Caco-2 (cell line): ENCODE data around the gene PLAA. TPM values are rescaled to one million over a fixed set of nuclear protein-coding genes. Genes with fewer than 3 reads are reported as not detected.
A peak's percentile ranks its signal among the peaks of the same experiment; 100 is the strongest.

ENCODE experiments used
- BruUV-seq: library from RNA; stranded (reverse); fragments of 400-500 nt; replicated peaks from 2 replicates; lab custom pipeline; 2021; lab: Mats Ljungman, UMichigan
- CTCF ChIA-PET: fragments of 300-600 bp; sonication (Branson Sonifier 250); formaldehyde crosslinking; loops from one replicate; lab custom pipeline; 2022; ENCODE audit warnings: antibody characterized with exemption; lab: Charles Lee
- POLR2A ChIA-PET: fragments of 300-600 bp; sonication (Branson Sonifier 250); formaldehyde crosslinking; loops from one replicate; lab custom pipeline; 2022; ENCODE audit warnings: antibody characterized with exemption; lab: Charles Lee
- DNase-seq, 2 experiments: peaks; one replicate each; pipeline versions ENCODE4 v3.0.0 to v3.0.0-alpha.2; 2020 to 2022
- H3K27me3 ChIP-seq: replicated peaks from 2 replicates; pipeline ENCODE4 v1.6.0; 2011; ENCODE audit warnings: low read length; ENCODE audit not compliant: control insufficient read depth, insufficient read depth
- H3K36me3 ChIP-seq: 2 replicates; pipeline ENCODE4 v1.5.1; 2011; ENCODE audit warnings: low read length; ENCODE audit not compliant: control insufficient read depth, insufficient read depth
- H3K4me1 ChIP-seq: fragments of 250-450 bp; sonication (Bioruptor Pico); 2 replicates; pipeline ENCODE4 v1.5.1; 2020; ENCODE audit warnings: mild to moderate bottlenecking
- H3K4me3 ChIP-seq: 2 replicates; pipeline ENCODE4 v1.5.1; 2011; ENCODE audit warnings: low read depth, mild to moderate bottlenecking, control low read depth, low read length
- H3K9me3 ChIP-seq: fragments of 250-450 bp; sonication (Bioruptor Pico); 2 replicates; pipeline ENCODE4 v1.5.1; 2020; ENCODE audit warnings: mild to moderate bottlenecking, moderate library complexity
- H3K27ac Mint-ChIP-seq: one replicate; pipeline ENCODE4 v1.8.0; 2022; ENCODE audit warnings: mixed read lengths; ENCODE audit not compliant: unreplicated experiment
- H3K27me3 Mint-ChIP-seq: one replicate; pipeline ENCODE4 v1.8.0; 2022; ENCODE audit warnings: mixed read lengths; ENCODE audit not compliant: insufficient read depth, unreplicated experiment
- H3K36me3 Mint-ChIP-seq: one replicate; pipeline ENCODE4 v1.8.0; 2022; ENCODE audit warnings: mild to moderate bottlenecking, mixed read lengths; ENCODE audit not compliant: insufficient read depth, unreplicated experiment
- H3K4me1 Mint-ChIP-seq: one replicate; pipeline ENCODE4 v1.8.0; 2022; ENCODE audit warnings: low read depth, mixed read lengths; ENCODE audit not compliant: unreplicated experiment
- H3K4me3 Mint-ChIP-seq: one replicate; pipeline ENCODE4 v1.8.0; 2022; ENCODE audit warnings: mild to moderate bottlenecking, moderate library complexity, mixed read lengths; ENCODE audit not compliant: unreplicated experiment
- H3K9me3 Mint-ChIP-seq: one replicate; pipeline ENCODE4 v1.8.0; 2022; ENCODE audit warnings: mixed read lengths; ENCODE audit not compliant: unreplicated experiment
- CTCF ChIP-seq, 2 experiments: fragments of 200-600 bp in 1 of 2; IDR thresholded peaks; 1 replicate in 1 of 2; 2 replicates in 1 of 2; pipeline versions ENCODE4 v1.5.1 to v1.8.0; 2011 to 2022; ENCODE audit warnings: antibody characterized with exemption in 1 of 2, control low read depth in 1 of 2, inconsistent platforms in 1 of 2, low read depth in 1 of 2, low read length in 1 of 2, mild to moderate bottlenecking in 1 of 2, moderate library complexity in 1 of 2; ENCODE audit not compliant: insufficient read depth in 1 of 2, severe bottlenecking in 1 of 2, unreplicated experiment in 1 of 2
- intact Hi-C: fragments of 100-400 bp; cut with micrococcal nuclease; formaldehyde crosslinking; loops from one replicate; pipeline ENCODE4 v1.10.0; 2022; ENCODE audit not compliant: unreplicated experiment
- total RNA-seq: library from RNA; stranded (reverse); gene quantifications from 2 replicates; pipeline ENCODE4 v1.2.3, GENCODE V29; 2022

Gene PLAA
- total RNA-seq, 1 experiment from 2014 or later = 12.9 TPM

- Histone ChIP-seq H3K9me3 (no peaks in the 10 kb centered on the region), H3K27me3 (no peaks in the 10 kb centered on the region), H3K36me3 (no peaks in the 10 kb centered on the region), H3K4me1 (no peaks in the 10 kb centered on the region), H3K4me3 (peak overlapping the region; percentile 24)
- Mint-ChIP-seq H3K27me3 (no peaks in the 10 kb centered on the region), H3K4me3 (peak overlapping the region; percentile 62), H3K27ac (peak overlapping the region; percentile 85), H3K4me1 (no peaks in the 10 kb centered on the region), H3K36me3 (no peaks in the 10 kb centered on the region), H3K9me3 (no peaks in the 10 kb centered on the region)
- CTCF ChIA-PET = interaction anchor here (0.7 kb wide), 1 partner anchor 52 kb away, joined by 3 read pairs; no protein-coding TSS in a partner anchor
- BruUV-seq = TSS peak; percentile 94
- intact Hi-C loops = loop anchor here (1.0 to 10.0 kb wide), 2 partner anchors 111 to 232 kb away; no protein-coding TSS in a partner anchor
- POLR2A ChIA-PET = interaction anchor here (0.7 kb wide), 1 partner anchor 21 kb away, joined by 3 read pairs; no protein-coding TSS in a partner anchor
- DNase-seq = peak; percentile 31 to 47
- peak in 1 of 2 experiments; percentile 39 for TF ChIP-seq CTCF (IDR thresholded peaks at IDR 0.05; ENCODE audit: insufficient read depth in 1 of 2, low read depth in 1 of 2, low read length in 1 of 2, severe bottlenecking in 1 of 2, unreplicated experiment in 1 of 2)
These were observed 29.0 kb upstream of the PLAA start for GRCh38 chr9:26975728-26976707.

GRCh38 chr9:26974927-26975326 lies 27.9 kb upstream of the PLAA start:
- H3K27me3 ChIP-seq = no peaks in the 10 kb centered on the region
- no peaks in the 10 kb centered on the region for H3K9me3 Mint-ChIP-seq
- H3K9me3 ChIP-seq = no peaks in the 10 kb centered on the region
- no peaks in the 10 kb centered on the region for H3K4me1 Mint-ChIP-seq
- TF ChIP-seq CTCF (IDR thresholded peaks at IDR 0.05; ENCODE audit: insufficient read depth in 1 of 2, low read depth in 1 of 2, low read length in 1 of 2, severe bottlenecking in 1 of 2, unreplicated experiment in 1 of 2) = no peak
- H3K4me1 ChIP-seq = no peaks in the 10 kb centered on the region
- H3K36me3 Mint-ChIP-seq = no peaks in the 10 kb centered on the region
- no peak overlapping the region for H3K27ac Mint-ChIP-seq
- H3K4me3 Mint-ChIP-seq = no peak overlapping the region
- intact Hi-C loops = loop anchor here (1.0 to 10.0 kb wide), 2 partner anchors 110 to 231 kb away; no protein-coding TSS in a partner anchor
- no TSS peak for BruUV-seq
- DNase-seq = no peak
- H3K4me3 ChIP-seq = no peak overlapping the region
- ChIA-PET POLR2A (no interaction called here), CTCF (no interaction called here)
- no peaks in the 10 kb centered on the region for H3K36me3 ChIP-seq
- no peaks in the 10 kb centered on the region for H3K27me3 Mint-ChIP-seq

- intact Hi-C loops = loop anchor here (10.0 kb wide), 1 partner anchor 109 kb away; no protein-coding TSS in a partner anchor
- no peaks in the 10 kb centered on the region for H3K36me3 Mint-ChIP-seq
- no peak overlapping the region for H3K27ac Mint-ChIP-seq
- H3K4me3 ChIP-seq = no peak overlapping the region
- no peaks in the 10 kb centered on the region for H3K27me3 Mint-ChIP-seq
- H3K9me3 ChIP-seq = no peaks in the 10 kb centered on the region
- no TSS peak for BruUV-seq
- no peaks in the 10 kb centered on the region for H3K4me1 Mint-ChIP-seq
- TF ChIP-seq CTCF (IDR thresholded peaks at IDR 0.05; ENCODE audit: insufficient read depth in 1 of 2, low read depth in 1 of 2, low read length in 1 of 2, severe bottlenecking in 1 of 2, unreplicated experiment in 1 of 2) = no peak
- H3K36me3 ChIP-seq = no peaks in the 10 kb centered on the region
- ChIA-PET POLR2A (no interaction called here), CTCF (no interaction called here)
- no peak overlapping the region for H3K4me3 Mint-ChIP-seq
- H3K9me3 Mint-ChIP-seq = no peaks in the 10 kb centered on the region
- DNase-seq = no peak
- no peaks in the 10 kb centered on the region for H3K27me3 ChIP-seq
- H3K4me1 ChIP-seq = no peaks in the 10 kb centered on the region
These were observed 26.9 kb upstream of the PLAA start for GRCh38 chr9:26973989-26974388.
